Endothelial cell of umbilical vein (primary cell): ENCODE results near the gene ATP2B2. TPM values are rescaled to one million over a fixed set of nuclear protein-coding genes. Genes with fewer than 3 reads are reported as not detected.

Source experiments
- BruUV-seq: library from RNA; stranded (reverse); fragments of 400-500 nt; replicated peaks from 2 replicates; lab custom pipeline; 2021; lab: Mats Ljungman, UMichigan
- CTCF ChIA-PET: fragments of 300-600, 350-600 bp; sonication (Branson Sonifier 250); formaldehyde crosslinking; loops from one replicate; lab custom pipeline; 2021; ENCODE audit warnings: antibody characterized with exemption, inconsistent platforms; lab: Charles Lee
- POLR2A ChIA-PET: fragments of 300-600, 350-600 bp; sonication (Branson Sonifier 250); formaldehyde crosslinking; loops from one replicate; lab custom pipeline; 2021; ENCODE audit warnings: antibody characterized with exemption, inconsistent platforms; lab: Charles Lee
- DNase-seq: peaks from one replicate; pipeline ENCODE4 v3.0.0-alpha.2; 2011; ENCODE audit warnings: low read depth, low spot score
- FAIRE-seq: peaks from 2 replicates; lab custom pipeline; 2011; peaks lifted over from hg19 to GRCh38; lab: Jason Lieb, UNC
- H2AFZ ChIP-seq: 2 replicates; pipeline ENCODE4 v1.6.0; 2012; ENCODE audit warnings: low read depth, low read length, control low read depth, inconsistent platforms
- H3K27ac ChIP-seq: 2 replicates; pipeline ENCODE4 v1.5.1; 2011; ENCODE audit warnings: low read depth, mild to moderate bottlenecking, control low read depth, low read length, moderate library complexity; ENCODE audit not compliant: insufficient read depth
- H3K27me3 ChIP-seq, 2 experiments: 2 replicates each; pipeline versions ENCODE4 v1.6.0 to v1.6.1; 2011; ENCODE audit warnings: low read length in 2 of 2, mixed read lengths in 1 of 2; ENCODE audit not compliant: control insufficient read depth in 2 of 2, insufficient read depth in 2 of 2
- H3K36me3 ChIP-seq, 2 experiments: 2 replicates in 1 of 2; 3 replicates in 1 of 2; pipeline ENCODE4 v1.5.1; 2011; ENCODE audit warnings: low read length in 2 of 2, mild to moderate bottlenecking in 1 of 2, moderate library complexity in 1 of 2; ENCODE audit not compliant: control insufficient read depth in 2 of 2, insufficient read depth in 2 of 2; ENCODE audit errors: extremely low read depth in 1 of 2
- H3K4me1 ChIP-seq: 3 replicates; pipeline ENCODE4 v1.5.1; 2011; ENCODE audit warnings: mild to moderate bottlenecking, low read length; ENCODE audit not compliant: control insufficient read depth, insufficient read depth; ENCODE audit errors: extremely low read depth
- H3K4me2 ChIP-seq: 2 replicates; pipeline ENCODE4 v1.6.1; 2011; ENCODE audit warnings: low read length, control low read depth, mixed read lengths; ENCODE audit not compliant: insufficient read depth
- H3K4me3 ChIP-seq, 3 experiments: fragments of 200-600 bp in 1 of 3; sonication (generic), shearing (Covaris generic) in 1 of 3; replicated peaks in 1 of 3; 2 replicates each; pipeline ENCODE4 v1.5.1; 2011 to 2016; ENCODE audit warnings: control low read depth in 3 of 3, low read length in 3 of 3, mild to moderate bottlenecking in 2 of 3, inconsistent platforms in 1 of 3, low read depth in 1 of 3, moderate library complexity in 1 of 3; ENCODE audit not compliant: insufficient read depth in 1 of 3
- H3K79me2 ChIP-seq: 2 replicates; pipeline ENCODE4 v1.6.0; 2012; ENCODE audit warnings: low read length, inconsistent platforms; ENCODE audit not compliant: control insufficient read depth, insufficient read depth
- H3K9ac ChIP-seq: replicated peaks from 2 replicates; pipeline ENCODE3; 2011; ENCODE audit warnings: low read length, control low read depth; ENCODE audit not compliant: insufficient read depth; ENCODE audit errors: extremely low read depth
- H3K9me1 ChIP-seq: replicated peaks from 3 replicates; pipeline ENCODE4 v1.6.0; 2011; ENCODE audit warnings: mild to moderate bottlenecking, low read length; ENCODE audit not compliant: control insufficient read depth, insufficient read depth; ENCODE audit errors: extremely low read depth
- H3K9me3 ChIP-seq: replicated peaks from 2 replicates; pipeline ENCODE4 v1.5.1; 2012; ENCODE audit warnings: low read length, inconsistent platforms; ENCODE audit not compliant: control insufficient read depth, insufficient read depth
- H4K20me1 ChIP-seq: replicated peaks from 2 replicates; pipeline ENCODE3; 2011; ENCODE audit warnings: mild to moderate bottlenecking, low read length; ENCODE audit not compliant: control insufficient read depth, insufficient read depth; ENCODE audit errors: extremely low read depth
- EZH2 ChIP-seq: IDR thresholded peaks from 2 replicates; pipeline ENCODE4 v1.6.1; 2012; ENCODE audit warnings: borderline replicate concordance, low read depth, mild to moderate bottlenecking, moderate library complexity, low read length, inconsistent platforms; ENCODE audit not compliant: severe bottlenecking
- FOS ChIP-seq: IDR thresholded peaks from 2 replicates; pipeline ENCODE4 v1.6.1; 2011; ENCODE audit warnings: mild to moderate bottlenecking, low read length, moderate library complexity, borderline replicate concordance; ENCODE audit not compliant: insufficient read depth
- GATA2 ChIP-seq: IDR thresholded peaks from 2 replicates; pipeline ENCODE4 v1.7.0; 2011; ENCODE audit warnings: low read depth, mild to moderate bottlenecking, moderate library complexity, mixed read lengths, low read length; ENCODE audit not compliant: insufficient read length, insufficient read depth
- JUN ChIP-seq: IDR thresholded peaks from 2 replicates; pipeline ENCODE4 v1.6.1; 2011; ENCODE audit warnings: borderline replicate concordance, low read depth; ENCODE audit not compliant: insufficient read length, insufficient read depth
- MAX ChIP-seq: IDR thresholded peaks from 2 replicates; pipeline ENCODE4 v1.6.1; 2011; ENCODE audit not compliant: insufficient read depth, insufficient read length
- MYC ChIP-seq: IDR thresholded peaks from one replicate; pipeline ENCODE4 v1.6.1; 2011; ENCODE audit warnings: mild to moderate bottlenecking, low read depth, low read length
- POLR2A ChIP-seq: IDR thresholded peaks from 2 replicates; pipeline ENCODE4 v1.6.1; 2012; ENCODE audit warnings: low read depth, mild to moderate bottlenecking, control low read depth, low read length
- POLR2AphosphoS5 ChIP-seq: IDR thresholded peaks from 2 replicates; pipeline ENCODE4 v1.6.1; 2012; ENCODE audit warnings: low read depth, mild to moderate bottlenecking, control low read depth, low read length, moderate library complexity; ENCODE audit not compliant: insufficient read depth
- dilution Hi-C: fragments of 300-500 bp; cut with MboI; formaldehyde crosslinking; loops from one replicate; pipeline ENCODE4 v1.15.0; 2019; ENCODE audit warnings: low sequenced_read_pairs; ENCODE audit not compliant: extremely low pct_ligation_motif_present
- intact Hi-C: fragments of 100-400 bp; cut with micrococcal nuclease; formaldehyde crosslinking; loops from one replicate; pipeline ENCODE4 v1.10.0; 2022
- polyA plus RNA-seq, 4 experiments: library from polyadenylated mRNA; depleted of rRNA in 3 of 4; stranded (reverse) in 3 of 4; unstranded in 1 of 4; fragments of >200 nt; gene quantifications; 2 replicates each; pipeline versions ENCODE4 v1.2.1 to v1.2.3, GENCODE V29; 2011 to 2012; ENCODE audit warnings: missing spikeins in 1 of 4
- total RNA-seq: library from RNA; stranded (reverse); gene quantifications from 2 replicates; pipeline ENCODE4 v1.2.3, GENCODE V29; 2021
- TF ChIP-seq, protein P1 (sequence below), 2 donors: IDR thresholded peaks; 1 replicate in 1 of 2; 2 replicates in 1 of 2; pipeline ENCODE4 v1.5.1; 2011; ENCODE audit warnings: low read length in 2 of 2, mild to moderate bottlenecking in 2 of 2, moderate library complexity in 2 of 2, control low read depth in 1 of 2, inconsistent platforms in 1 of 2, low read depth in 1 of 2; ENCODE audit not compliant: insufficient read depth in 1 of 2; ENCODE audit errors: extremely low read depth in 1 of 2

The ATP2B2 gene
- total and polyA plus RNA-seq, 2 donors (not counting 3 experiments of a cell fraction or from before 2014, with no cell fraction given): not detected

- intact Hi-C loops: no loop called here
- Histone ChIP-seq H3K27ac (no peak overlapping the region), H3K36me3 (no peaks in the 10 kb centered on the region), H3K4me1 (no peaks in the 10 kb centered on the region), H4K20me1 (no peaks in the 10 kb centered on the region), H2AFZ (no peak overlapping the region), H3K4me3 (no peak overlapping the region), H3K27me3 (peaks cover 0 to 1% of the 10 kb centered on the region in 2 experiments), H3K9ac (no peak overlapping the region), H3K79me2 (no peaks in the 10 kb centered on the region), H3K9me1 (no peaks in the 10 kb centered on the region), H3K4me2 (no peak overlapping the region), H3K9me3 (no peaks in the 10 kb centered on the region)
- ChIA-PET CTCF (no interaction called here), POLR2A (no interaction called here)
- FAIRE-seq (no peak), DNase-seq (no peak)
- BruUV-seq: no TSS peak
- dilution Hi-C loops: no loop called here
- no peak for TF ChIP-seq EZH2
- TF ChIP-seq MYC: no peak
- TF ChIP-seq POLR2AphosphoS5: no peak
- no peak for TF ChIP-seq MAX
- no peak for TF ChIP-seq FOS
- TF ChIP-seq, protein P1, sequence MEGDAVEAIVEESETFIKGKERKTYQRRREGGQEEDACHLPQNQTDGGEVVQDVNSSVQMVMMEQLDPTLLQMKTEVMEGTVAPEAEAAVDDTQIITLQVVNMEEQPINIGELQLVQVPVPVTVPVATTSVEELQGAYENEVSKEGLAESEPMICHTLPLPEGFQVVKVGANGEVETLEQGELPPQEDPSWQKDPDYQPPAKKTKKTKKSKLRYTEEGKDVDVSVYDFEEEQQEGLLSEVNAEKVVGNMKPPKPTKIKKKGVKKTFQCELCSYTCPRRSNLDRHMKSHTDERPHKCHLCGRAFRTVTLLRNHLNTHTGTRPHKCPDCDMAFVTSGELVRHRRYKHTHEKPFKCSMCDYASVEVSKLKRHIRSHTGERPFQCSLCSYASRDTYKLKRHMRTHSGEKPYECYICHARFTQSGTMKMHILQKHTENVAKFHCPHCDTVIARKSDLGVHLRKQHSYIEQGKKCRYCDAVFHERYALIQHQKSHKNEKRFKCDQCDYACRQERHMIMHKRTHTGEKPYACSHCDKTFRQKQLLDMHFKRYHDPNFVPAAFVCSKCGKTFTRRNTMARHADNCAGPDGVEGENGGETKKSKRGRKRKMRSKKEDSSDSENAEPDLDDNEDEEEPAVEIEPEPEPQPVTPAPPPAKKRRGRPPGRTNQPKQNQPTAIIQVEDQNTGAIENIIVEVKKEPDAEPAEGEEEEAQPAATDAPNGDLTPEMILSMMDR (IDR thresholded peaks at IDR 0.05; ENCODE audit: extremely low read depth in 1 of 2, insufficient read depth in 1 of 2, low read depth in 1 of 2, low read length in 2 of 2): no peak
- TF ChIP-seq JUN: no peak
- no peak for TF ChIP-seq GATA2
- TF ChIP-seq POLR2A: no peak
These were observed 13.8 kb upstream of the ATP2B2 start for GRCh38 chr3:10519236-10519635.
